ENCODE results near the gene MYMX.
A peak's percentile ranks its signal among the peaks of the same experiment; 100 is the strongest.

MYMX gene

GRCh38 chr6:44219053-44219814, 2.5 kb downstream of the MYMX start:
- DNase-seq: peak in 34 of 56 donors; percentile 8 to 67 (median 32)

GRCh38 chr6:44219815-44220784, 3.4 kb downstream of the MYMX start:
- no peak for DNase-seq

- DNase-seq: no peak
These were observed 4.2 kb downstream of the MYMX start for GRCh38 chr6:44220913-44221290.

GRCh38 chr6:44221291-44221960, 4.7 kb downstream of the MYMX start:
- peak in 49 of 56 donors; percentile 16 to 92 (median 57) for DNase-seq

- no peak for DNase-seq
These were observed 5.2 kb downstream of the MYMX start for GRCh38 chr6:44221961-44222335.

- peak in 1 of 56 donors; percentile 40 for DNase-seq
These were observed 6.0 kb downstream of the MYMX start for GRCh38 chr6:44222486-44223318.

GRCh38 chr6:44223319-44224028, 6.7 kb downstream of the MYMX start, which contains the start of gene SLC29A1:
Gene SLC29A1, plus strand, starts transcription at chr6:44223595. Its CDS starts 3,719 bp downstream, at chr6:44227314.
- DNase-seq: peak in 42 of 56 donors; percentile 10 to 76 (median 46)

GRCh38 chr6:44224029-44224964, 7.6 kb downstream of the MYMX start:
- DNase-seq: no peak

- DNase-seq: no peak
These were observed 8.2 kb downstream of the MYMX start for GRCh38 chr6:44224965-44225305.

- no peak for DNase-seq
These were observed 9.0 kb downstream of the MYMX start for GRCh38 chr6:44225579-44226325.

- peak in 2 of 56 donors; percentile 12 to 71 for DNase-seq
These were observed 9.8 kb downstream of the MYMX start for GRCh38 chr6:44226368-44227147.

GRCh38 chr6:44227148-44227793, 10.5 kb downstream of the MYMX start:
- DNase-seq: peak in 1 of 56 donors; percentile 71

- DNase-seq: no peak
These were observed 11.3 kb downstream of the MYMX start for GRCh38 chr6:44228031-44228430.

- no peak for DNase-seq
These were observed 11.7 kb downstream of the MYMX start for GRCh38 chr6:44228433-44228832.

- no peak for DNase-seq
These were observed 12.1 kb downstream of the MYMX start for GRCh38 chr6:44228836-44229235.

- no peak for DNase-seq
These were observed 12.8 kb downstream of the MYMX start for GRCh38 chr6:44229376-44230033.
